Caco-2 (cell line): Measurements from ENCODE around the gene SLC6A7. TPM values are rescaled to one million over a fixed set of nuclear protein-coding genes. Genes with fewer than 3 reads are reported as not detected.

Source experiments
- BruUV-seq: library from RNA; stranded (reverse); fragments of 400-500 nt; replicated peaks from 2 replicates; lab custom pipeline; 2021; lab: Mats Ljungman, UMichigan
- CTCF ChIA-PET: fragments of 300-600 bp; sonication (Branson Sonifier 250); formaldehyde crosslinking; loops from one replicate; lab custom pipeline; 2022; ENCODE audit warnings: antibody characterized with exemption; lab: Charles Lee
- POLR2A ChIA-PET: fragments of 300-600 bp; sonication (Branson Sonifier 250); formaldehyde crosslinking; loops from one replicate; lab custom pipeline; 2022; ENCODE audit warnings: antibody characterized with exemption; lab: Charles Lee
- DNase-seq, 2 experiments: peaks; one replicate each; pipeline versions ENCODE4 v3.0.0 to v3.0.0-alpha.2; 2020 to 2022
- H3K27me3 ChIP-seq: replicated peaks from 2 replicates; pipeline ENCODE4 v1.6.0; 2011; ENCODE audit warnings: low read length; ENCODE audit not compliant: control insufficient read depth, insufficient read depth
- H3K36me3 ChIP-seq: 2 replicates; pipeline ENCODE4 v1.5.1; 2011; ENCODE audit warnings: low read length; ENCODE audit not compliant: control insufficient read depth, insufficient read depth
- H3K4me1 ChIP-seq: fragments of 250-450 bp; sonication (Bioruptor Pico); 2 replicates; pipeline ENCODE4 v1.5.1; 2020; ENCODE audit warnings: mild to moderate bottlenecking
- H3K4me3 ChIP-seq: 2 replicates; pipeline ENCODE4 v1.5.1; 2011; ENCODE audit warnings: low read depth, mild to moderate bottlenecking, control low read depth, low read length
- H3K9me3 ChIP-seq: fragments of 250-450 bp; sonication (Bioruptor Pico); 2 replicates; pipeline ENCODE4 v1.5.1; 2020; ENCODE audit warnings: mild to moderate bottlenecking, moderate library complexity
- H3K27ac Mint-ChIP-seq: one replicate; pipeline ENCODE4 v1.8.0; 2022; ENCODE audit warnings: mixed read lengths; ENCODE audit not compliant: unreplicated experiment
- H3K27me3 Mint-ChIP-seq: one replicate; pipeline ENCODE4 v1.8.0; 2022; ENCODE audit warnings: mixed read lengths; ENCODE audit not compliant: insufficient read depth, unreplicated experiment
- H3K36me3 Mint-ChIP-seq: one replicate; pipeline ENCODE4 v1.8.0; 2022; ENCODE audit warnings: mild to moderate bottlenecking, mixed read lengths; ENCODE audit not compliant: insufficient read depth, unreplicated experiment
- H3K4me1 Mint-ChIP-seq: one replicate; pipeline ENCODE4 v1.8.0; 2022; ENCODE audit warnings: low read depth, mixed read lengths; ENCODE audit not compliant: unreplicated experiment
- H3K4me3 Mint-ChIP-seq: one replicate; pipeline ENCODE4 v1.8.0; 2022; ENCODE audit warnings: mild to moderate bottlenecking, moderate library complexity, mixed read lengths; ENCODE audit not compliant: unreplicated experiment
- H3K9me3 Mint-ChIP-seq: one replicate; pipeline ENCODE4 v1.8.0; 2022; ENCODE audit warnings: mixed read lengths; ENCODE audit not compliant: unreplicated experiment
- intact Hi-C: fragments of 100-400 bp; cut with micrococcal nuclease; formaldehyde crosslinking; loops from one replicate; pipeline ENCODE4 v1.10.0; 2022; ENCODE audit not compliant: unreplicated experiment
- total RNA-seq: library from RNA; stranded (reverse); gene quantifications from 2 replicates; pipeline ENCODE4 v1.2.3, GENCODE V29; 2022
- TF ChIP-seq, protein P1 (sequence below), 2 experiments: fragments of 200-600 bp in 1 of 2; IDR thresholded peaks; 1 replicate in 1 of 2; 2 replicates in 1 of 2; pipeline versions ENCODE4 v1.5.1 to v1.8.0; 2011 to 2022; ENCODE audit warnings: antibody characterized with exemption in 1 of 2, control low read depth in 1 of 2, inconsistent platforms in 1 of 2, low read depth in 1 of 2, low read length in 1 of 2, mild to moderate bottlenecking in 1 of 2, moderate library complexity in 1 of 2; ENCODE audit not compliant: insufficient read depth in 1 of 2, severe bottlenecking in 1 of 2, unreplicated experiment in 1 of 2

SLC6A7 gene
- total RNA-seq, 1 experiment from 2014 or later: not detected

DNA sequence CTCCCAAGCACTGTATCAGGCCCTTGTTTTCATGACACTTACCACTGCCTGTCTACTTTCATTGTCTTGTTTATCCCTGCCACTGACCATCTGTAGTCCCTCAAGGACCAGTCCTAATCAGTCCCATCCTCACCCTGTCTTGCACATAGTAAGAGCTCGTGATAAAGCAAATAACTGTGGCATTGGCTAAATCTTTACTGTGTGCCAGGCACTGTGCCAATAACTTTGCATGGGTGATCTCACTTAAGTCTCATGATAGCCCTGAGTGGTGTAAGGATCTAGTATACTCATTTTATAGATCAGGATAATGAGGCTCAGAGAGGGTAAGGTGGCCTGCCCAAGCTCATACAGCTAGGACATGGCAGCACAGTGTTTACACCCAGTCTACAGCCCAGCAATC, 17.7 kb upstream of the SLC6A7 start:
- CTCF ChIA-PET: no interaction called here

GRCh38 chr5:150172556-150172955, 17.3 kb upstream of the SLC6A7 start:
- Histone ChIP-seq H3K27me3 (no peaks in the 10 kb centered on the region), H3K9me3 (no peaks in the 10 kb centered on the region), H3K36me3 (no peaks in the 10 kb centered on the region; the same call in 1 of the 2 replicates), H3K4me3 (no peak overlapping the region), H3K4me1 (peaks cover 5% of the 10 kb centered on the region; the same call in 1 of the 2 replicates)
- ChIA-PET POLR2A (no interaction called here), CTCF (no interaction called here)
- TF ChIP-seq, protein P1, sequence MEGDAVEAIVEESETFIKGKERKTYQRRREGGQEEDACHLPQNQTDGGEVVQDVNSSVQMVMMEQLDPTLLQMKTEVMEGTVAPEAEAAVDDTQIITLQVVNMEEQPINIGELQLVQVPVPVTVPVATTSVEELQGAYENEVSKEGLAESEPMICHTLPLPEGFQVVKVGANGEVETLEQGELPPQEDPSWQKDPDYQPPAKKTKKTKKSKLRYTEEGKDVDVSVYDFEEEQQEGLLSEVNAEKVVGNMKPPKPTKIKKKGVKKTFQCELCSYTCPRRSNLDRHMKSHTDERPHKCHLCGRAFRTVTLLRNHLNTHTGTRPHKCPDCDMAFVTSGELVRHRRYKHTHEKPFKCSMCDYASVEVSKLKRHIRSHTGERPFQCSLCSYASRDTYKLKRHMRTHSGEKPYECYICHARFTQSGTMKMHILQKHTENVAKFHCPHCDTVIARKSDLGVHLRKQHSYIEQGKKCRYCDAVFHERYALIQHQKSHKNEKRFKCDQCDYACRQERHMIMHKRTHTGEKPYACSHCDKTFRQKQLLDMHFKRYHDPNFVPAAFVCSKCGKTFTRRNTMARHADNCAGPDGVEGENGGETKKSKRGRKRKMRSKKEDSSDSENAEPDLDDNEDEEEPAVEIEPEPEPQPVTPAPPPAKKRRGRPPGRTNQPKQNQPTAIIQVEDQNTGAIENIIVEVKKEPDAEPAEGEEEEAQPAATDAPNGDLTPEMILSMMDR (IDR thresholded peaks at IDR 0.05; ENCODE audit: insufficient read depth in 1 of 2, low read depth in 1 of 2, low read length in 1 of 2, severe bottlenecking in 1 of 2, unreplicated experiment in 1 of 2): no peak
- intact Hi-C loops: no loop called here
- Mint-ChIP-seq H3K9me3 (no peaks in the 10 kb centered on the region), H3K27ac (no peak overlapping the region), H3K4me1 (peaks cover 19% of the 10 kb centered on the region), H3K4me3 (no peak overlapping the region), H3K27me3 (no peaks in the 10 kb centered on the region), H3K36me3 (peaks cover 6% of the 10 kb centered on the region)
- DNase-seq: no peak
- BruUV-seq: no TSS peak

More for the DNA sequence above, 17.7 kb upstream of the SLC6A7 start:
- no peak overlapping the region for H3K4me3 Mint-ChIP-seq
- BruUV-seq: no TSS peak
- no peaks in the 10 kb centered on the region for H3K27me3 Mint-ChIP-seq
- Histone ChIP-seq H3K4me3 (no peak overlapping the region), H3K4me1 (peaks cover 5% of the 10 kb centered on the region; the same call in 1 of the 2 replicates), H3K36me3 (no peaks in the 10 kb centered on the region; the same call in 1 of the 2 replicates), H3K9me3 (no peaks in the 10 kb centered on the region), H3K27me3 (no peaks in the 10 kb centered on the region)
- no peak for DNase-seq
- intact Hi-C loops: no loop called here
- TF ChIP-seq, protein P1 (IDR thresholded peaks at IDR 0.05; ENCODE audit: insufficient read depth in 1 of 2, low read depth in 1 of 2, low read length in 1 of 2, severe bottlenecking in 1 of 2, unreplicated experiment in 1 of 2): no peak
- peaks cover 19% of the 10 kb centered on the region for H3K4me1 Mint-ChIP-seq
- POLR2A ChIA-PET: no interaction called here
- peaks cover 6% of the 10 kb centered on the region for H3K36me3 Mint-ChIP-seq
- no peak overlapping the region for H3K27ac Mint-ChIP-seq
- no peaks in the 10 kb centered on the region for H3K9me3 Mint-ChIP-seq

DNA sequence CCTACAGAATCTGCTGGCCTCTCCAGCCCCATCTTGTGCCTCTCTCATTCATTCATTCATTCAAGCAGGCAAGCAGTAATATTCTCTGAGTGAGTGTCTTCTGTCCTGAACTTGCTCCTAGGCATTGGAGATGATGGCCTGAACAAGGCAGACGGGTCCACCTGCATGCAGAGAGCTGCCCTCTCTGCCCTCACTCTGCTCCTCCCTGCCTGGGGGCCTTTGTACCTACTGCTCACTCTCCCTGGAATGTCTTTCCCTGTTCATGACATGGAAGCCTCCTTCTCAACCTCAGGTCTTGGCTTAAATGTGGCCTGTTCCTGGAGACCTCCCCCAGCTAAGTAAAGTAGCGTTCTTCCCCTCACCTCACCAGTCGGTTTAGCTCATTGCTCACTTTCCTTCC, 16.7 kb upstream of the SLC6A7 start:
- no peak overlapping the region for H3K4me3 Mint-ChIP-seq

More for the DNA sequence above, 16.7 kb upstream of the SLC6A7 start:
- no peak overlapping the region for H3K4me3 ChIP-seq
- CTCF ChIA-PET: interaction anchor here (0.7 to 1.1 kb wide), 2 partner anchors 11 to 42 kb away, joined by 4 read pairs; no protein-coding TSS in a partner anchor
- no peaks in the 10 kb centered on the region for H3K27me3 Mint-ChIP-seq
- no peak overlapping the region for H3K27ac Mint-ChIP-seq
- no peaks in the 10 kb centered on the region for H3K27me3 ChIP-seq
- BruUV-seq: no TSS peak
- no peak for DNase-seq
- no peaks in the 10 kb centered on the region for H3K9me3 Mint-ChIP-seq
- H3K9me3 ChIP-seq: no peaks in the 10 kb centered on the region
- H3K4me1 ChIP-seq: peaks cover 5% of the 10 kb centered on the region; the same call in 1 of the 2 replicates
- H3K36me3 ChIP-seq: no peaks in the 10 kb centered on the region; the same call in 1 of the 2 replicates
- TF ChIP-seq, protein P1 (IDR thresholded peaks at IDR 0.05; ENCODE audit: insufficient read depth in 1 of 2, low read depth in 1 of 2, low read length in 1 of 2, severe bottlenecking in 1 of 2, unreplicated experiment in 1 of 2): no peak
- intact Hi-C loops: no loop called here
- POLR2A ChIA-PET: no interaction called here
- H3K36me3 Mint-ChIP-seq: peaks cover 6% of the 10 kb centered on the region
- H3K4me1 Mint-ChIP-seq: peaks cover 19% of the 10 kb centered on the region
